Activated T-cell treated with anti-CD3 and anti-CD28 coated beads for 4 hours (primary cell): ENCODE measurements around the gene CCDC40.

Source experiments
- DNase-seq: peaks from one replicate; pipeline ENCODE4 v3.0.0-alpha.2; 2020

CCDC40 gene

GRCh38 chr17:80104321-80104955 is 68.0 kb downstream of the CCDC40 start:
- no peak for DNase-seq

GRCh38 chr17:80104956-80105375 is 68.5 kb downstream of the CCDC40 start:
- no peak for DNase-seq

GRCh38 chr17:80105762-80106161 is 69.3 kb downstream of the CCDC40 start:
- no peak for DNase-seq

GRCh38 chr17:80106176-80106575 is 69.7 kb downstream of the CCDC40 start:
- DNase-seq, result no peak

GRCh38 chr17:80106751-80107150 is 70.3 kb downstream of the CCDC40 start:
- DNase-seq, result no peak

- DNase-seq, result no peak
These were observed 71.0 kb downstream of the CCDC40 start for GRCh38 chr17:80107231-80108021.

GRCh38 chr17:80108036-80108971 is 71.9 kb downstream of the CCDC40 start:
- no peak for DNase-seq

- no peak for DNase-seq
These were observed 72.7 kb downstream of the CCDC40 start for GRCh38 chr17:80109066-80109660.

GRCh38 chr17:80109713-80110446 is 73.4 kb downstream of the CCDC40 start:
- DNase-seq, result no peak

- DNase-seq, result no peak
These were observed 74.0 kb downstream of the CCDC40 start for GRCh38 chr17:80110447-80110812.

GRCh38 chr17:80110927-80111701 is 74.7 kb downstream of the CCDC40 start:
- no peak for DNase-seq

- no peak for DNase-seq
These were observed 75.4 kb downstream of the CCDC40 start for GRCh38 chr17:80111702-80112470.

- DNase-seq, result no peak
These were observed 76.1 kb downstream of the CCDC40 start for GRCh38 chr17:80112471-80113032.

GRCh38 chr17:80113033-80113484 is 76.6 kb downstream of the CCDC40 start:
- no peak for DNase-seq

- DNase-seq, result no peak
These were observed 78.3 kb downstream of the CCDC40 start for GRCh38 chr17:80114758-80115157.

GRCh38 chr17:80115159-80115558 is 78.7 kb downstream of the CCDC40 start:
- no peak for DNase-seq

GRCh38 chr17:80116276-80116920 is 80.0 kb downstream of the CCDC40 start:
- no peak for DNase-seq

GRCh38 chr17:80116921-80117380 is 80.5 kb downstream of the CCDC40 start:
- DNase-seq, result no peak
